ENCODE measurements around the gene IL1RAPL2.

Gene IL1RAPL2

DNA sequence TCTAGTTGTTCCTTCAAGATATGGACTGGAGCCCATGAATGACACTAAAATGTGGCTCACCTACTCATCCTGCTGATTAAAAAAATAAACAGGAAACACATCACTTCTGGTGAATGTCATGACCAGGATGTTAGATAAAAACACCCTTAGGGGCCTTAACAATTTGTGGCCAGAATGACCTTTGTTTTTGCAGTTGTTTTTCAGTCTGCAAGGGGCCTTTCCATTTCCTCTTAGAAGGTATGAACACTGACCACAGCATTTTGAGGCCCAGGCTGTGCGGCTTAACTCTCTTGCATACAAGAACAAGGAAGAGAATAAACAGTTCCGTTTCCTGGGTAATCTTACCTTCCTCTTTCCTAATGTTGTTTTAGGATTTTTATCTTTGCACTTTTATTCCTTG, 113.2 kb downstream of the IL1RAPL2 start:
- TF ChIP-seq MYC (IDR thresholded peaks at IDR 0.05; ENCODE audit: low read depth, low read length) (no peak), POLR2A (IDR thresholded peaks at IDR 0.05; ENCODE audit: extremely low read depth, insufficient read length) (no peak), MAX (IDR thresholded peaks at IDR 0.05; ENCODE audit: low read depth, low read length) (no peak)
- TF ChIP-seq, protein P1, sequence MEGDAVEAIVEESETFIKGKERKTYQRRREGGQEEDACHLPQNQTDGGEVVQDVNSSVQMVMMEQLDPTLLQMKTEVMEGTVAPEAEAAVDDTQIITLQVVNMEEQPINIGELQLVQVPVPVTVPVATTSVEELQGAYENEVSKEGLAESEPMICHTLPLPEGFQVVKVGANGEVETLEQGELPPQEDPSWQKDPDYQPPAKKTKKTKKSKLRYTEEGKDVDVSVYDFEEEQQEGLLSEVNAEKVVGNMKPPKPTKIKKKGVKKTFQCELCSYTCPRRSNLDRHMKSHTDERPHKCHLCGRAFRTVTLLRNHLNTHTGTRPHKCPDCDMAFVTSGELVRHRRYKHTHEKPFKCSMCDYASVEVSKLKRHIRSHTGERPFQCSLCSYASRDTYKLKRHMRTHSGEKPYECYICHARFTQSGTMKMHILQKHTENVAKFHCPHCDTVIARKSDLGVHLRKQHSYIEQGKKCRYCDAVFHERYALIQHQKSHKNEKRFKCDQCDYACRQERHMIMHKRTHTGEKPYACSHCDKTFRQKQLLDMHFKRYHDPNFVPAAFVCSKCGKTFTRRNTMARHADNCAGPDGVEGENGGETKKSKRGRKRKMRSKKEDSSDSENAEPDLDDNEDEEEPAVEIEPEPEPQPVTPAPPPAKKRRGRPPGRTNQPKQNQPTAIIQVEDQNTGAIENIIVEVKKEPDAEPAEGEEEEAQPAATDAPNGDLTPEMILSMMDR (IDR thresholded peaks at IDR 0.05; ENCODE audit: low read depth, low read length), result no peak
- H3K4me3 ChIP-seq (ENCODE audit: low read depth, low read length), result no peak overlapping the region
- no peak for DNase-seq (ENCODE audit: low read depth)

GRCh38 chrX:104681214-104681613, 115.2 kb downstream of the IL1RAPL2 start:
- H3K4me3 ChIP-seq (ENCODE audit: low read depth, low read length), result no peak overlapping the region
- no peak for DNase-seq (ENCODE audit: low read depth)
- no peak for TF ChIP-seq MYC (IDR thresholded peaks at IDR 0.05; ENCODE audit: low read depth, low read length)
- TF ChIP-seq, protein P1 (IDR thresholded peaks at IDR 0.05; ENCODE audit: low read depth, low read length), result no peak
- no peak for TF ChIP-seq POLR2A (IDR thresholded peaks at IDR 0.05; ENCODE audit: extremely low read depth, insufficient read length)
- no peak for TF ChIP-seq MAX (IDR thresholded peaks at IDR 0.05; ENCODE audit: low read depth, low read length)

DNA sequence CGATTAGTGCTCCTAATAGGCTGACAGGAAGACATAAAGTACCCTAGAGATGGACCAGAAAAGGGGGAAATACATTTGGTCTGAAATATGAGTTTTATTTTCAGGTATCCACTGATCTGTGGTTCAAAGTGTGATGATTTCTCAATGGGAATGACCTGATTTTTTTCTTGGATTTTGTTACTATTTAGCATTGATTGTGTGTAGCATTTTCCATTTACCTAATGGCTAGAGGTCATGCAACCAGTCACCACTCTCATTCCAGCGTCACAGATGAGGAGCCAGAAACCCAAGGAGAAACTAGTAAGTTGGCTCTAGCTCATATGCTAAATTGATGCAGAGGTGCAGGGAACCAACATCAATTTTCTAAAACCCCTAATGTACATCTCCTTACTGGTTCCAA, 118.1 kb downstream of the IL1RAPL2 start:
- H3K4me3 ChIP-seq (ENCODE audit: low read depth, low read length), result no peak overlapping the region
- no peak for DNase-seq (ENCODE audit: low read depth)
- no peak for TF ChIP-seq POLR2A (IDR thresholded peaks at IDR 0.05; ENCODE audit: extremely low read depth, insufficient read length)
- TF ChIP-seq, protein P1 (IDR thresholded peaks at IDR 0.05; ENCODE audit: low read depth, low read length), result no peak
- TF ChIP-seq MYC (IDR thresholded peaks at IDR 0.05; ENCODE audit: low read depth, low read length), result no peak
- no peak for TF ChIP-seq MAX (IDR thresholded peaks at IDR 0.05; ENCODE audit: low read depth, low read length)

GRCh38 chrX:104695593-104695992, 129.6 kb downstream of the IL1RAPL2 start:
- no peak overlapping the region for H3K4me3 ChIP-seq (ENCODE audit: low read depth, low read length)
- DNase-seq (ENCODE audit: low read depth), result no peak
- TF ChIP-seq POLR2A (IDR thresholded peaks at IDR 0.05; ENCODE audit: extremely low read depth, insufficient read length) (no peak), MYC (IDR thresholded peaks at IDR 0.05; ENCODE audit: low read depth, low read length) (no peak), MAX (IDR thresholded peaks at IDR 0.05; ENCODE audit: low read depth, low read length) (no peak)
- TF ChIP-seq, protein P1 (IDR thresholded peaks at IDR 0.05; ENCODE audit: low read depth, low read length), result no peak

- TF ChIP-seq MYC (IDR thresholded peaks at IDR 0.05; ENCODE audit: low read depth, low read length) (no peak), POLR2A (IDR thresholded peaks at IDR 0.05; ENCODE audit: extremely low read depth, insufficient read length) (no peak)
- H3K4me3 ChIP-seq (ENCODE audit: low read depth, low read length), result no peak overlapping the region
- no peak for DNase-seq (ENCODE audit: low read depth)
These were observed 130.7 kb downstream of the IL1RAPL2 start for GRCh38 chrX:104696667-104697066.

- TF ChIP-seq MAX (IDR thresholded peaks at IDR 0.05; ENCODE audit: low read depth, low read length) (no peak), POLR2A (IDR thresholded peaks at IDR 0.05; ENCODE audit: extremely low read depth, insufficient read length) (no peak), MYC (IDR thresholded peaks at IDR 0.05; ENCODE audit: low read depth, low read length) (no peak)
- TF ChIP-seq, protein P1 (IDR thresholded peaks at IDR 0.05; ENCODE audit: low read depth, low read length), result no peak
- DNase-seq (ENCODE audit: low read depth), result no peak
- no peak overlapping the region for H3K4me3 ChIP-seq (ENCODE audit: low read depth, low read length)
These were observed 131.3 kb downstream of the IL1RAPL2 start for GRCh38 chrX:104697294-104697693.

All from NB4 (cell line).